Activated T-cell treated with anti-CD3 and anti-CD28 coated beads, Interleukin-2, amount 50 U/mL, for 72 hours (primary cell): ENCODE data around the gene OR2AT4. TPM values are rescaled to one million over a fixed set of nuclear protein-coding genes. Genes with fewer than 3 reads are reported as not detected.

Experiments
- total RNA-seq, 2 donors: library from RNA; stranded (reverse); gene quantifications; one replicate each; pipeline ENCODE4 v1.2.3, GENCODE V29; 2022

OR2AT4 gene
- total RNA-seq, 2 donors from 2014 or later: not detected

Other genes starting within 250 kb of the OR2AT4 start
- 10 to 100 TPM; 15.4 to 22.6 TPM for gene XRRA1, start 147.8 kb downstream of the OR2AT4 start, total RNA-seq
- 100 to 1,000 TPM; 154 to 160 TPM for gene SPCS2, start 147.6 kb downstream of the OR2AT4 start, total RNA-seq
- gene NEU3, start 107.9 kb downstream of the OR2AT4 start, total RNA-seq: 10 to 100 TPM; 15.7 to 16.9 TPM
- gene SLCO2B1, start 54.2 kb upstream of the OR2AT4 start, total RNA-seq: not detected
- under 1 TPM; 0.07 to 0.14 TPM for gene TPBGL, start 143.9 kb upstream of the OR2AT4 start, total RNA-seq